ENCODE data around the gene RHBDD1.

The RHBDD1 gene

GRCh38 chr2:226892729-226893128 lies 56.9 kb downstream of the RHBDD1 start:
- TF ChIP-seq CTCF (conservative IDR thresholded peaks at IDR 0.05; ENCODE audit: low read length), result no peak
- no peak for TF ChIP-seq EZH2phosphoT487 (IDR thresholded peaks at IDR 0.05; ENCODE audit: borderline replicate concordance)
- H3F3A ChIP-seq (ENCODE audit: low read depth), result no peaks in the 10 kb centered on the region
- no peaks in the 10 kb centered on the region for H3K36me3 ChIP-seq (ENCODE audit: insufficient read depth, low read length)
- H3K4me3 ChIP-seq (ENCODE audit: low read length, poor library complexity, severe bottlenecking), result no peak overlapping the region
- H4K20me1 ChIP-seq (ENCODE audit: insufficient read depth, low read length, poor library complexity, severe bottlenecking), result no peaks in the 10 kb centered on the region
- H2AFZ ChIP-seq (ENCODE audit: low read length), result no peak overlapping the region
- H3K9ac ChIP-seq (ENCODE audit: low read depth, low read length, poor library complexity, severe bottlenecking), result no peak overlapping the region
- no peaks in the 10 kb centered on the region for H3K79me2 ChIP-seq (ENCODE audit: insufficient read depth, low read length)
- H3K27me3 ChIP-seq (ENCODE audit: insufficient read depth, low read length, poor library complexity, severe bottlenecking), result no peaks in the 10 kb centered on the region
- H3K9me3 ChIP-seq (ENCODE audit: insufficient read depth, low read depth, low read length), result no peaks in the 10 kb centered on the region
- H3K4me2 ChIP-seq (ENCODE audit: low read depth, low read length, poor library complexity, severe bottlenecking), result no peak overlapping the region
- H3K4me1 ChIP-seq (ENCODE audit: insufficient read depth, low read length, poor library complexity, severe bottlenecking), result no peaks in the 10 kb centered on the region
- H3K9me2 ChIP-seq (replicated peaks; ENCODE audit: low read depth, low read length), result no peaks in the 10 kb centered on the region

- Histone ChIP-seq H3K36me3 (ENCODE audit: insufficient read depth, low read length) (no peaks in the 10 kb centered on the region), H3K4me2 (ENCODE audit: low read depth, low read length, poor library complexity, severe bottlenecking) (no peak overlapping the region), H3K9me3 (ENCODE audit: insufficient read depth, low read depth, low read length) (no peaks in the 10 kb centered on the region), H3K79me2 (ENCODE audit: insufficient read depth, low read length) (no peaks in the 10 kb centered on the region), H3F3A (ENCODE audit: low read depth) (no peaks in the 10 kb centered on the region), H3K4me1 (ENCODE audit: insufficient read depth, low read length, poor library complexity, severe bottlenecking) (no peaks in the 10 kb centered on the region), H3K27me3 (ENCODE audit: insufficient read depth, low read length, poor library complexity, severe bottlenecking) (no peaks in the 10 kb centered on the region), H3K4me3 (ENCODE audit: low read length, poor library complexity, severe bottlenecking) (no peak overlapping the region), H2AFZ (ENCODE audit: low read length) (no peak overlapping the region), H4K20me1 (ENCODE audit: insufficient read depth, low read length, poor library complexity, severe bottlenecking) (no peaks in the 10 kb centered on the region), H3K9ac (ENCODE audit: low read depth, low read length, poor library complexity, severe bottlenecking) (no peak overlapping the region), H3K9me2 (replicated peaks; ENCODE audit: low read depth, low read length) (no peaks in the 10 kb centered on the region)
- TF ChIP-seq CTCF (conservative IDR thresholded peaks at IDR 0.05; ENCODE audit: low read length) (no peak), EZH2phosphoT487 (IDR thresholded peaks at IDR 0.05; ENCODE audit: borderline replicate concordance) (no peak)
Observed at GRCh38 chr2:226893216-226893615, 57.4 kb downstream of the RHBDD1 start.

GRCh38 chr2:226894752-226895151 lies 58.9 kb downstream of the RHBDD1 start:
- H3K36me3 ChIP-seq (ENCODE audit: insufficient read depth, low read length), result no peaks in the 10 kb centered on the region
- H2AFZ ChIP-seq (ENCODE audit: low read length), result no peak overlapping the region
- TF ChIP-seq CTCF (conservative IDR thresholded peaks at IDR 0.05; ENCODE audit: low read length) (no peak), EZH2phosphoT487 (IDR thresholded peaks at IDR 0.05; ENCODE audit: borderline replicate concordance) (no peak)
- no peaks in the 10 kb centered on the region for H3K9me3 ChIP-seq (ENCODE audit: insufficient read depth, low read depth, low read length)
- H3K4me2 ChIP-seq (ENCODE audit: low read depth, low read length, poor library complexity, severe bottlenecking), result no peak overlapping the region
- no peaks in the 10 kb centered on the region for H3K27me3 ChIP-seq (ENCODE audit: insufficient read depth, low read length, poor library complexity, severe bottlenecking)
- H3K79me2 ChIP-seq (ENCODE audit: insufficient read depth, low read length), result no peaks in the 10 kb centered on the region
- no peaks in the 10 kb centered on the region for H3K9me2 ChIP-seq (replicated peaks; ENCODE audit: low read depth, low read length)
- no peaks in the 10 kb centered on the region for H4K20me1 ChIP-seq (ENCODE audit: insufficient read depth, low read length, poor library complexity, severe bottlenecking)
- H3F3A ChIP-seq (ENCODE audit: low read depth), result no peaks in the 10 kb centered on the region
- H3K4me3 ChIP-seq (ENCODE audit: low read length, poor library complexity, severe bottlenecking), result no peak overlapping the region
- H3K9ac ChIP-seq (ENCODE audit: low read depth, low read length, poor library complexity, severe bottlenecking), result no peak overlapping the region
- no peaks in the 10 kb centered on the region for H3K4me1 ChIP-seq (ENCODE audit: insufficient read depth, low read length, poor library complexity, severe bottlenecking)
